ENCODE results near the gene ZNF292.

The ZNF292 gene

GRCh38 chr6:87209812-87210211 is 54.4 kb downstream of the ZNF292 start:
- TF ChIP-seq, protein P1, sequence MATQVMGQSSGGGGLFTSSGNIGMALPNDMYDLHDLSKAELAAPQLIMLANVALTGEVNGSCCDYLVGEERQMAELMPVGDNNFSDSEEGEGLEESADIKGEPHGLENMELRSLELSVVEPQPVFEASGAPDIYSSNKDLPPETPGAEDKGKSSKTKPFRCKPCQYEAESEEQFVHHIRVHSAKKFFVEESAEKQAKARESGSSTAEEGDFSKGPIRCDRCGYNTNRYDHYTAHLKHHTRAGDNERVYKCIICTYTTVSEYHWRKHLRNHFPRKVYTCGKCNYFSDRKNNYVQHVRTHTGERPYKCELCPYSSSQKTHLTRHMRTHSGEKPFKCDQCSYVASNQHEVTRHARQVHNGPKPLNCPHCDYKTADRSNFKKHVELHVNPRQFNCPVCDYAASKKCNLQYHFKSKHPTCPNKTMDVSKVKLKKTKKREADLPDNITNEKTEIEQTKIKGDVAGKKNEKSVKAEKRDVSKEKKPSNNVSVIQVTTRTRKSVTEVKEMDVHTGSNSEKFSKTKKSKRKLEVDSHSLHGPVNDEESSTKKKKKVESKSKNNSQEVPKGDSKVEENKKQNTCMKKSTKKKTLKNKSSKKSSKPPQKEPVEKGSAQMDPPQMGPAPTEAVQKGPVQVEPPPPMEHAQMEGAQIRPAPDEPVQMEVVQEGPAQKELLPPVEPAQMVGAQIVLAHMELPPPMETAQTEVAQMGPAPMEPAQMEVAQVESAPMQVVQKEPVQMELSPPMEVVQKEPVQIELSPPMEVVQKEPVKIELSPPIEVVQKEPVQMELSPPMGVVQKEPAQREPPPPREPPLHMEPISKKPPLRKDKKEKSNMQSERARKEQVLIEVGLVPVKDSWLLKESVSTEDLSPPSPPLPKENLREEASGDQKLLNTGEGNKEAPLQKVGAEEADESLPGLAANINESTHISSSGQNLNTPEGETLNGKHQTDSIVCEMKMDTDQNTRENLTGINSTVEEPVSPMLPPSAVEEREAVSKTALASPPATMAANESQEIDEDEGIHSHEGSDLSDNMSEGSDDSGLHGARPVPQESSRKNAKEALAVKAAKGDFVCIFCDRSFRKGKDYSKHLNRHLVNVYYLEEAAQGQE (IDR thresholded peaks at IDR 0.05; ENCODE audit: insufficient read depth in 1 of 2, low read depth in 2 of 2, low read length in 2 of 2): no peak
- TF ChIP-seq POLR2AphosphoS5 (IDR thresholded peaks at IDR 0.05; ENCODE audit: low read depth, low read length) (no peak), SIN3A (IDR thresholded peaks at IDR 0.05; ENCODE audit: borderline replicate concordance, insufficient read depth, low read length) (no peak), TAF1 (IDR thresholded peaks at IDR 0.05; ENCODE audit: borderline replicate concordance, insufficient read depth, low read length) (no peak), FOXP2 (optimal IDR thresholded peaks at IDR 0.05; ENCODE audit: borderline replicate concordance, extremely low read depth, extremely low read length, insufficient read depth) (no peak)

DNA sequence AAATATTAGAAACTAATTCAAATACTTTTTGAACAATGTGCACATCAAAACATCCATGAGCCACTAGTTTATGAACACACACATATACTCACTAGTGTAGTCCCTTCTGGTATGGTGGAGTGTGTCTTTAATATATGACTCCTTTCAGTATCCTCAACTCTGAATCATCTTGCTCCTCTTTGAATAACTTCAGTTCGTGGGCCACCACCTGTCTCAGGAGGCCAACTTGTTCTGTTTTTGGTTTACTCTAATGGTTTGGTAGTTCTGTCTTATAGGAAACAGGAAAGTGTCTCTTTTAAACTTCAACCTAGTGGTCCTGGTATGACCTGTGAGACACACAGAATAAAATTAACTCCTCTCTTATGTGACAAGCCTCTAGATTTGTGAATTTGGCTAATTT is 55.6 kb downstream of the ZNF292 start:
- TF ChIP-seq FOXP2 (optimal IDR thresholded peaks at IDR 0.05; ENCODE audit: borderline replicate concordance, extremely low read depth, extremely low read length, insufficient read depth) (no peak), TAF1 (IDR thresholded peaks at IDR 0.05; ENCODE audit: borderline replicate concordance, insufficient read depth, low read length) (no peak), POLR2AphosphoS5 (IDR thresholded peaks at IDR 0.05; ENCODE audit: low read depth, low read length) (no peak), SIN3A (IDR thresholded peaks at IDR 0.05; ENCODE audit: borderline replicate concordance, insufficient read depth, low read length) (no peak)
- TF ChIP-seq, protein P1 (IDR thresholded peaks at IDR 0.05; ENCODE audit: insufficient read depth in 1 of 2, low read depth in 2 of 2, low read length in 2 of 2): no peak

GRCh38 chr6:87212596-87212995 is 57.2 kb downstream of the ZNF292 start:
- TF ChIP-seq POLR2AphosphoS5 (IDR thresholded peaks at IDR 0.05; ENCODE audit: low read depth, low read length) (no peak), TAF1 (IDR thresholded peaks at IDR 0.05; ENCODE audit: borderline replicate concordance, insufficient read depth, low read length) (no peak), SIN3A (IDR thresholded peaks at IDR 0.05; ENCODE audit: borderline replicate concordance, insufficient read depth, low read length) (no peak), FOXP2 (optimal IDR thresholded peaks at IDR 0.05; ENCODE audit: borderline replicate concordance, extremely low read depth, extremely low read length, insufficient read depth) (no peak)
- TF ChIP-seq, protein P1 (IDR thresholded peaks at IDR 0.05; ENCODE audit: insufficient read depth in 1 of 2, low read depth in 2 of 2, low read length in 2 of 2): no peak

DNA sequence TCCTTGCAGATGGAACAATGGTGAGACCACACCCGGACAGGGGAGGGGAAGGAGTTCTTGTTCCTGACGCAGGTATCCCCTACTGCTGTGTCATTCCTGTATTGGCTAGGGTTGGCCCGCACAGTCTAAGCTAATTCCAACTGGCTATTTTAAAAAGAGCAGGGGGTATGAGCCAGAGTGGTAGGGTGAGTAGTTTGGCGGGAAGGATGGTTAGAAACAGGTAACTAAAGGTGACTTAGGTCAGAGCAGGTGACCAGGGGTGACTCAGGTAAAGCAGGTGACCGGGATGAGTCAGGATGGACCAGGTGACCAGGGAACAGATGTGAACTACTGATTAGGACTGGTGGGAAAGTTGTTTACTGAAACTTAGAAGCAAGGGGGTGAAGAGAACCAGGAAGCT is 58.0 kb downstream of the ZNF292 start:
- no peak for TF ChIP-seq POLR2AphosphoS5 (IDR thresholded peaks at IDR 0.05; ENCODE audit: low read depth, low read length)
- TF ChIP-seq FOXP2 (optimal IDR thresholded peaks at IDR 0.05; ENCODE audit: borderline replicate concordance, extremely low read depth, extremely low read length, insufficient read depth): no peak
- TF ChIP-seq, protein P1 (IDR thresholded peaks at IDR 0.05; ENCODE audit: insufficient read depth in 1 of 2, low read depth in 2 of 2, low read length in 2 of 2): no peak

DNA sequence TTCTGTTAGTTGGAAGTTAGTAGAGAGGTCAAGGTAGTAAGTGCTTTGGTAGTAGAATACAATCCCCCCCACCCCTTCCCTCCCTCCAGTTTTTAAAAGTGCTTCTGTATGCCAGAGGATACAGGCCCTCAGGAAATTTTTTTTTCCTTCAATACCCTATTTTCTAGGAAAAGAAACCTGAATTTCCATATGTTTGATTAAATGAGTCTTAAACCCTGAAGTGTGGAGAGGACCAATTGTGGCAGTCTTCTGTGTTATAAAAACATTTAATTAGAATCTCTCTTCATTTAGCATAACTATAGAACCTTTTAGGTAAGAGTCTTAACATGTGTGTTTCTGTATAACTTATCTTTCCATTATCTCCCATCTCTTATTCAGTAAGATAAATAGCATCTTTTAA is 59.5 kb downstream of the ZNF292 start:
- TF ChIP-seq FOXP2 (optimal IDR thresholded peaks at IDR 0.05; ENCODE audit: borderline replicate concordance, extremely low read depth, extremely low read length, insufficient read depth): no peak
- no peak for TF ChIP-seq SIN3A (IDR thresholded peaks at IDR 0.05; ENCODE audit: borderline replicate concordance, insufficient read depth, low read length)
- TF ChIP-seq, protein P1 (IDR thresholded peaks at IDR 0.05; ENCODE audit: insufficient read depth in 1 of 2, low read depth in 2 of 2, low read length in 2 of 2): no peak
- no peak for TF ChIP-seq POLR2AphosphoS5 (IDR thresholded peaks at IDR 0.05; ENCODE audit: low read depth, low read length)
- TF ChIP-seq TAF1 (IDR thresholded peaks at IDR 0.05; ENCODE audit: borderline replicate concordance, insufficient read depth, low read length): no peak
